ENCODE results near the gene CSTB. TPM values are rescaled to one million over a fixed set of nuclear protein-coding genes. Genes with fewer than 3 reads are reported as not detected.

The CSTB gene, protein sequence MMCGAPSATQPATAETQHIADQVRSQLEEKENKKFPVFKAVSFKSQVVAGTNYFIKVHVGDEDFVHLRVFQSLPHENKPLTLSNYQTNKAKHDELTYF
- 12.9 and 26.7 TPM in 2 replicates for total RNA-seq

DNA sequence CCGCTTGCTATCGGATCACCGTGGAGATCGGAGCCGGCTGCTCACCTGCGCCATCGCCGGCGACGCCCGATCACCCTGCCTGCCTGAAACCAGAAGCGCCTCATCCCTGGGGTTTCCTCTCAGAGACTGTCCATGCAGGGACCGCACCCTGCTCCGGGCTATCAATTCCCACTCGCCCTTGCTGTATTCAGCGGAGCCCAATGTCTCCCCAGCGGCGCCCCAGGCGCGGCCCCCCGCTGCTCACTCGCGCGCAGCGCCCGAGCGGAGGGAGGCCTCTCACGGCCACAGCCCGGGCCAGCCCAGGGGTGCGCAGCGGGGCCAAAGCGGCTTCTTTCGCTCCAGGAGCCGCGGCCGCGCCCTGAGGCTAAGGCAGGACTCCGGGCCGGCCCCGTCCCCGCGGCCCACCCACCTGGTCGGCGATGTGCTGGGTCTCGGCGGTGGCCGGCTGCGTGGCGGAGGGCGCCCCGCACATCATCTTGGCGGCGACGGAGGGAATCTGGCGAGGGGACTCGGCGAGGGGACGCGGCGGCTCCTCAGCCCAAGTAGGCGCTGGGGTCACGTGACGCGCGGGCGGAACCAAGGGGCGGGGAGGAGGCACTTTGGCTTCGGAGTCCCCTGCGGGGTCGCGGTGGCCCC is at the start of gene CSTB:
CSTB (minus strand) TSS at position 514 of the 636 bp plus-strand sequence; CDS start at position 475, 39 bp downstream.

DNA sequence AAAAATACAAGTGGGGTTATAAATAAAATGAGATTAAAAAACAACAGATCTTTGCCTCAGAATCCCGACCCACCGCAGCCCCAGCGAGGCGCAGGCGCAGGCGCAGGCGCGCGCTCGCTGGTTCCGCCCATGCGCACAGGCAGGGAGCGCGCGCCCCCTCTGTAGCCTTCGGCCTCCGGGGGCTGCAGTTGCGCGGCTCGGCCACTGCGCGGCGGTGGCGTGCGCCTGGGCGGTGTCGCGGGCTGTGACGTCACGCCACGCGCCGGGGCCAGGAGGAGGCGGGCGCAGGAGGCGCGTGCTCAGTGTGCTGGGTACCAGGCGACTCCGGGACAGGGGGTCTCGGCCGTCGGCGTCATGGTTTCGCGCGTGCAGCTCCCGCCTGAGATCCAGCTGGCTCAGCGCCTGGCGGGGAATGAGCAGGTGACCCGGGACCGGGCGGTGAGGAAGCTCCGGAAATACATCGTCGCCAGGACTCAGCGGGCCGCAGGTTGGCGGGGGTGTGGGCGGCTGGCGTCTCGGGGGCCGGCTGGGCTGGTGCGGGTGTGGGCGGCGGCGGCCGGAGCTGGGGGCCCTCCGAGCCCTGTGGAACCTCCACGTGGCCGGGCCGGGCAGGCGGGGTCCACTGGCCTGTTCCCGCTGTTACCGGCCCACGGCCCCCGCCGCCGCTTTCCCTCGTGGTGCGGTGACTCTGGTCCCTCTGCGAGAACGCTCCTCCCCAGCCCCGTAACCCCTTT is 13.3 kb upstream of the CSTB start, which contains the start of gene RRP1:
RRP1 (plus strand) TSS at position 302 of the 734 bp plus-strand sequence; CDS start at position 355, 53 bp downstream.

Other genes with a start within 250 kb of the CSTB start
- gene HSF2BP, start 116.8 kb downstream of the CSTB start, total RNA-seq: 1.3 and 2.8 TPM in 2 replicates
- 13.9 and 23.4 TPM in 2 replicates for gene RRP1B, start 116.7 kb downstream of the CSTB start, total RNA-seq
- 138 and 187 TPM in 2 replicates for gene PDXK, start 57.2 kb downstream of the CSTB start, total RNA-seq
- 14.0 and 24.6 TPM in 2 replicates for gene RRP1, start 13.3 kb upstream of the CSTB start, total RNA-seq
- 88.6 and 122 TPM in 2 replicates for gene AGPAT3, start 88.9 kb upstream of the CSTB start, total RNA-seq
- 21.4 and 28.6 TPM in 2 replicates for gene TRAPPC10, start 236.0 kb upstream of the CSTB start, total RNA-seq

Data from smooth muscle cell of the pulmonary artery (primary cell).